ENCODE measurements around the gene ARPC1B. TPM values are rescaled to one million over a fixed set of nuclear protein-coding genes. Genes with fewer than 3 reads are reported as not detected.
A peak's percentile ranks its signal among the peaks of the same experiment; 100 is the strongest.

ARPC1B gene
- total RNA-seq, 3 donors from 2014 or later (not counting 1 experiment from before 2014, with no cell fraction given): 161 to 184 (median 179) TPM

DNA sequence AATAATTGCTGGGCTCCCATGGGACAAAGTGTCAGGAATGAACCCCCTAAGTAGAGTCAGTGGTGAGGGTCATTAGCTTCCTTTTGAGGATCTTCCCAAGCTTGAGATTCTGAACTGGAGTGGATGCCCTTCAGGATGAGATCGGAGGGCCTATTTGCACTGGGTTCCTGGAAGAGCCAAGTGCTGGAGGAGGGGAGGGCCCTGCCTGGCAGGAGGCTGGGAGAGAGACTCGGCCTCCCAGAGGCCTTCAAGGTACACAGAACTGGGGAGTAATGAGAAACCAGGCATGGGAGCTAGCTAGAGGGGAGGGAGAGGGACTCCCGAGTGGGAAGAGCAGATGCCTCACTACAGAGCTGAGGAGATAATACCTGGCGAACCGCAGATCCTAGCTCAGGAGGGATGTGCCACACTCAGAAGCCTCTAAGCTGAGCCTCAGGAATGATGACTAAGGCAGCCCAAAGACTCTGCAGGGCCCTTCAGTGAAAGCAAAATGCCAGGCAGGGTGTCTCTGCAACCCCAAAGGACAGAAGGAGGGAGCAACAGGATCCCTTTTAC lies 24.4 kb downstream of the ARPC1B start:
- 91% methylated on average over 5 of the region's 5 CpGs for WGBS (ENCODE audit: insufficient coverage)
- ATAC-seq: no peak

DNA sequence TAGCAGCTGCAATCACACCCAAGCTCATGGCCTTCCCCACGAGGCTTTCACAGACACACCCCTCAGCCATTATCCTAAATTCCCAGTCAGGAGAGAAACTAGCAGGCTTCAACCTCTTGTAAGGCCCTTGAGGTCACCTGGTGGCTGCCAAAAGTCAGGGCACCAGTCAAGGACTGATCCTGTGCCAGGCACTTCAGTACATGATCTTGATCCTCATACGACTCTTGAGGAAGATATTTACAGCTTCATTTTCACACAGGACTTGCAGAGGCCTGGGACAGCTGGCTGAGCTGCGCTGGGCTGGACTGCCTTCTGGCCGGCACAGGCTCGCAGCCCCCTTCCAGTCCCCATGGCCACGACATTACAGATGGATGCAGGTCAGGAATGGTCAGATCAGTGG lies 25.1 kb downstream of the ARPC1B start:
- Mint-ChIP-seq H3K36me3 (no peaks in the 10 kb centered on the region), H3K4me3 (no peak overlapping the region), H3K27me3 (ENCODE audit: low read depth in 2 of 2) (no peaks in the 10 kb centered on the region), H3K27ac (peak overlapping the region; percentile 34 to 85), H3K4me1 (peaks cover 30 to 44% of the 10 kb centered on the region in 2 donors), H3K9me3 (no peaks in the 10 kb centered on the region)
- Histone ChIP-seq H3K36me3 (ENCODE audit: control insufficient read depth, insufficient read depth, low read length) (peaks cover 66% of the 10 kb centered on the region), H3K27me3 (ENCODE audit: control insufficient read depth, insufficient read depth, low read length) (no peaks in the 10 kb centered on the region), H3K27ac (ENCODE audit: low read length) (no peak overlapping the region), H3K4me1 (ENCODE audit: control insufficient read depth, insufficient read depth, low read length) (peaks cover 11% of the 10 kb centered on the region), H3K9me3 (ENCODE audit: control insufficient read depth, insufficient read depth, low read length) (no peaks in the 10 kb centered on the region), H3K4me3 (ENCODE audit: low read length) (no peak overlapping the region)
- 86% methylated on average over 6 of the region's 6 CpGs for WGBS (ENCODE audit: insufficient coverage)
- intact Hi-C loops (cut with micrococcal nuclease): no loop called here
- no peak for ATAC-seq
- TF ChIP-seq, protein P1, sequence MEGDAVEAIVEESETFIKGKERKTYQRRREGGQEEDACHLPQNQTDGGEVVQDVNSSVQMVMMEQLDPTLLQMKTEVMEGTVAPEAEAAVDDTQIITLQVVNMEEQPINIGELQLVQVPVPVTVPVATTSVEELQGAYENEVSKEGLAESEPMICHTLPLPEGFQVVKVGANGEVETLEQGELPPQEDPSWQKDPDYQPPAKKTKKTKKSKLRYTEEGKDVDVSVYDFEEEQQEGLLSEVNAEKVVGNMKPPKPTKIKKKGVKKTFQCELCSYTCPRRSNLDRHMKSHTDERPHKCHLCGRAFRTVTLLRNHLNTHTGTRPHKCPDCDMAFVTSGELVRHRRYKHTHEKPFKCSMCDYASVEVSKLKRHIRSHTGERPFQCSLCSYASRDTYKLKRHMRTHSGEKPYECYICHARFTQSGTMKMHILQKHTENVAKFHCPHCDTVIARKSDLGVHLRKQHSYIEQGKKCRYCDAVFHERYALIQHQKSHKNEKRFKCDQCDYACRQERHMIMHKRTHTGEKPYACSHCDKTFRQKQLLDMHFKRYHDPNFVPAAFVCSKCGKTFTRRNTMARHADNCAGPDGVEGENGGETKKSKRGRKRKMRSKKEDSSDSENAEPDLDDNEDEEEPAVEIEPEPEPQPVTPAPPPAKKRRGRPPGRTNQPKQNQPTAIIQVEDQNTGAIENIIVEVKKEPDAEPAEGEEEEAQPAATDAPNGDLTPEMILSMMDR (IDR thresholded peaks at IDR 0.05): no peak
- no peak for DNase-seq

More for the DNA sequence above, 24.4 kb downstream of the ARPC1B start:
- Mint-ChIP-seq H3K4me3 (no peak overlapping the region), H3K36me3 (no peaks in the 10 kb centered on the region), H3K27ac (peak overlapping the region; percentile 76 to 85), H3K4me1 (peaks cover 27 to 39% of the 10 kb centered on the region in 2 donors), H3K27me3 (ENCODE audit: low read depth in 2 of 2) (no peaks in the 10 kb centered on the region), H3K9me3 (no peaks in the 10 kb centered on the region)
- no peak for DNase-seq
- Histone ChIP-seq H3K27ac (ENCODE audit: low read length) (no peak overlapping the region), H3K9me3 (ENCODE audit: control insufficient read depth, insufficient read depth, low read length) (no peaks in the 10 kb centered on the region), H3K4me3 (ENCODE audit: low read length) (no peak overlapping the region), H3K36me3 (ENCODE audit: control insufficient read depth, insufficient read depth, low read length) (peaks cover 64% of the 10 kb centered on the region), H3K27me3 (ENCODE audit: control insufficient read depth, insufficient read depth, low read length) (no peaks in the 10 kb centered on the region), H3K4me1 (ENCODE audit: control insufficient read depth, insufficient read depth, low read length) (peaks cover 6% of the 10 kb centered on the region)
- intact Hi-C loops (cut with micrococcal nuclease): no loop called here
- TF ChIP-seq, protein P1 (IDR thresholded peaks at IDR 0.05): no peak

DNA sequence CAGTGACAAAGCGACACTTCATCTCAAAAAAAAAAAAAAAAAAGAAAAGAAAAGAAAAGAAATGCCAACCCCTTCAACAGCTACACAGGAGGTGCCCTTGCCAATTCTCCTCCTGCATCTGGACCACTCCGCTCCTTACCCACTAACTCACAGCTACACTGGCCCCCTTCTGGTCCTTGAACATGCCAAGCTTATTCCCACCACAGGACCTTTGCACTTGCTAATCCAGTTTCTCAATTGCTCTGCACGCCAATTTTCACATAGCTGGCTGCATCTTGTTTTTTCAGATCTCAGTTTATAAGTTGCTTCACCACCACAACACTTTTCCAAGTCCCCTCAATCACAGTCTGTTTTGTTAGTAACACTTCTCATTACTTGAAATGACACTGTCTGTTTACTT lies 28.3 kb downstream of the ARPC1B start:
- intact Hi-C loops (cut with micrococcal nuclease): no loop called here
- H3K4me1 ChIP-seq (ENCODE audit: control insufficient read depth, insufficient read depth, low read length): peaks cover 41% of the 10 kb centered on the region
- H3K4me1 Mint-ChIP-seq: peaks cover 43 to 56% of the 10 kb centered on the region in 2 donors
- H3K27me3 ChIP-seq (ENCODE audit: control insufficient read depth, insufficient read depth, low read length): no peaks in the 10 kb centered on the region
- TF ChIP-seq, protein P1 (IDR thresholded peaks at IDR 0.05): no peak
- peak overlapping the region; percentile 36 to 72 for H3K27ac Mint-ChIP-seq
- no peak overlapping the region for H3K4me3 Mint-ChIP-seq
- 99% methylated on average over 3 of the region's 3 CpGs for WGBS (ENCODE audit: insufficient coverage)
- no peak overlapping the region for H3K27ac ChIP-seq (ENCODE audit: low read length)
- no peaks in the 10 kb centered on the region for H3K9me3 ChIP-seq (ENCODE audit: control insufficient read depth, insufficient read depth, low read length)
- no peaks in the 10 kb centered on the region for H3K36me3 Mint-ChIP-seq
- H3K9me3 Mint-ChIP-seq: no peaks in the 10 kb centered on the region
- H3K36me3 ChIP-seq (ENCODE audit: control insufficient read depth, insufficient read depth, low read length): peaks cover 50% of the 10 kb centered on the region
- H3K4me3 ChIP-seq (ENCODE audit: low read length): no peak overlapping the region
- H3K27me3 Mint-ChIP-seq (ENCODE audit: low read depth in 2 of 2): no peaks in the 10 kb centered on the region
- ATAC-seq: no peak
- no peak for DNase-seq

DNA sequence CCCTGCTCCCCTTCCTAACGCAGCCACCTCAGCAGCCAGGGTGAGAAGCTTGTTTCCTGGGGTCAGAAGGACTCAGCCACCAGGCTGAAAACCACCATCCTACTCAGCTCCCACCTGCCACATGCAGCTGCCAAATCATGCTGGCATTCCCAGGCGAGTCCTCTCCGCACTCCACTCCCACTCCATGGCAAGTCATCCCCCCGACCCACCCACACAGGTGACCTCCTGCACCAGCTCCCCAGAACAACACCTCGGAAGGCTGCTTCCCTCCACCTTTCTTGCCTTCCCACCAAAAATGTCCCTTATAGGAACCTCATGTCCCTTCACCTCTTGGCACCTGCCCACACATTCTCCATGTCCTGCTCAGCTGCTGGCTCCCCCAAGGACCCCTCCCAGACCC lies 29.2 kb downstream of the ARPC1B start:
- peaks cover 37 to 56% of the 10 kb centered on the region in 2 donors for H3K4me1 Mint-ChIP-seq
- peak overlapping the region; percentile 48 to 72 for H3K27ac Mint-ChIP-seq

More for the DNA sequence above, 29.2 kb downstream of the ARPC1B start:
- H3K4me1 ChIP-seq (ENCODE audit: control insufficient read depth, insufficient read depth, low read length): peaks cover 44% of the 10 kb centered on the region
- H3K9me3 ChIP-seq (ENCODE audit: control insufficient read depth, insufficient read depth, low read length): no peaks in the 10 kb centered on the region
- no peaks in the 10 kb centered on the region for H3K27me3 ChIP-seq (ENCODE audit: control insufficient read depth, insufficient read depth, low read length)
- Mint-ChIP-seq H3K36me3 (no peaks in the 10 kb centered on the region), H3K27me3 (ENCODE audit: low read depth in 2 of 2) (no peaks in the 10 kb centered on the region), H3K4me3 (no peak overlapping the region), H3K9me3 (no peaks in the 10 kb centered on the region)
- no peak overlapping the region for H3K4me3 ChIP-seq (ENCODE audit: low read length)
- ATAC-seq: no peak
- no peak for DNase-seq
- 97% methylated on average over 5 of the region's 5 CpGs for WGBS (ENCODE audit: insufficient coverage)
- TF ChIP-seq, protein P1 (IDR thresholded peaks at IDR 0.05): no peak
- H3K27ac ChIP-seq (ENCODE audit: low read length): no peak overlapping the region
- intact Hi-C loops (cut with micrococcal nuclease): no loop called here
- H3K36me3 ChIP-seq (ENCODE audit: control insufficient read depth, insufficient read depth, low read length): peaks cover 43% of the 10 kb centered on the region

All from natural killer cell (primary cell).